ENCODE data around the gene ADAMTSL4.
"Not testable (repeated sequence)": the region's sequence is repeated elsewhere in the genome, so short reads cannot be mapped to it uniquely, and the experiment has no call there.

ADAMTSL4 gene

GRCh38 chr1:150567341-150567716 is 18.1 kb downstream of the ADAMTSL4 start:
- DNase-seq (ENCODE audit: low read depth) = no peak

GRCh38 chr1:150567717-150568593 is 18.7 kb downstream of the ADAMTSL4 start:
- peak; percentile 97 for DNase-seq (ENCODE audit: low read depth)

- no peak for DNase-seq (ENCODE audit: low read depth)
These were observed 19.4 kb downstream of the ADAMTSL4 start for GRCh38 chr1:150568594-150568966.

GRCh38 chr1:150572918-150573647 is 23.9 kb downstream of the ADAMTSL4 start:
- DNase-seq (ENCODE audit: low read depth) = no peak

- DNase-seq (ENCODE audit: low read depth) = not testable (repeated sequence)
These were observed 24.5 kb downstream of the ADAMTSL4 start for GRCh38 chr1:150573648-150574071.

- DNase-seq (ENCODE audit: low read depth) = no peak
These were observed 25.3 kb downstream of the ADAMTSL4 start for GRCh38 chr1:150574260-150575071.

- no peak for DNase-seq (ENCODE audit: low read depth)
These were observed 25.9 kb downstream of the ADAMTSL4 start for GRCh38 chr1:150575072-150575489.

GRCh38 chr1:150575518-150576366 is 26.5 kb downstream of the ADAMTSL4 start:
- no peak for DNase-seq (ENCODE audit: low read depth)

GRCh38 chr1:150576367-150576711 is 27.1 kb downstream of the ADAMTSL4 start:
- no peak for DNase-seq (ENCODE audit: low read depth)

- no peak for DNase-seq (ENCODE audit: low read depth)
These were observed 27.8 kb downstream of the ADAMTSL4 start for GRCh38 chr1:150576794-150577556.

GRCh38 chr1:150577557-150578271 is 28.5 kb downstream of the ADAMTSL4 start:
- DNase-seq (ENCODE audit: low read depth) = no peak

- peak; percentile 80 for DNase-seq (ENCODE audit: low read depth)
These were observed 29.3 kb downstream of the ADAMTSL4 start for GRCh38 chr1:150578272-150579109.

GRCh38 chr1:150579110-150579944 is 30.1 kb downstream of the ADAMTSL4 start, which contains the start of gene MCL1:
Gene MCL1, minus strand, starts transcription at chr1:150579610. Its CDS starts 80 bp downstream, at chr1:150579530.
- peak; percentile 93 for DNase-seq (ENCODE audit: low read depth)

- no peak for DNase-seq (ENCODE audit: low read depth)
These were observed 30.9 kb downstream of the ADAMTSL4 start for GRCh38 chr1:150579945-150580642.

- not testable (repeated sequence) for DNase-seq (ENCODE audit: low read depth)
These were observed 31.8 kb downstream of the ADAMTSL4 start for GRCh38 chr1:150580966-150581365.

- DNase-seq (ENCODE audit: low read depth) = not testable (repeated sequence)
These were observed 32.2 kb downstream of the ADAMTSL4 start for GRCh38 chr1:150581437-150581836.

GRCh38 chr1:150581962-150582361 is 32.8 kb downstream of the ADAMTSL4 start:
- not testable (repeated sequence) for DNase-seq (ENCODE audit: low read depth)

All from GM04504 (cell line).